Dendritic cell treated with granulocyte-macrophage colony-stimulating factor and Interleukin-4, amounts not matched to agents 40 ng/mL and 50 ng/mL, for 4 days (primary cell): Measurements from ENCODE around the gene CTNNB1.

ENCODE experiments used
- H3K27ac Mint-ChIP-seq: one replicate; pipeline ENCODE4 v1.8.0; 2022; ENCODE audit warnings: mild to moderate bottlenecking, mixed read lengths
- H3K27me3 Mint-ChIP-seq: one replicate; pipeline ENCODE4 v1.8.0; 2022; ENCODE audit warnings: mild to moderate bottlenecking, mixed read lengths
- H3K36me3 Mint-ChIP-seq: one replicate; pipeline ENCODE4 v1.8.0; 2022; ENCODE audit warnings: low read depth, mixed read lengths
- H3K4me1 Mint-ChIP-seq: one replicate; pipeline ENCODE4 v1.8.0; 2022; ENCODE audit warnings: low read depth, mixed read lengths
- H3K4me3 Mint-ChIP-seq: one replicate; pipeline ENCODE4 v1.8.0; 2022; ENCODE audit warnings: mild to moderate bottlenecking, moderate library complexity, mixed read lengths
- H3K9me3 Mint-ChIP-seq: one replicate; pipeline ENCODE4 v1.8.0; 2022; ENCODE audit warnings: mixed read lengths
- intact Hi-C: fragments of 100-400 bp; cut with micrococcal nuclease; formaldehyde crosslinking; loops from one replicate; pipeline ENCODE4 v1.15.0; 2022

The CTNNB1 gene

GRCh38 chr3:41216422-41216821 is 17.1 kb downstream of the CTNNB1 start:
- no peak overlapping the region for H3K27ac Mint-ChIP-seq
- H3K4me3 Mint-ChIP-seq, result no peak overlapping the region
- intact Hi-C loops, result no loop called here
- peaks cover 68% of the 10 kb centered on the region for H3K4me1 Mint-ChIP-seq
- no peaks in the 10 kb centered on the region for H3K27me3 Mint-ChIP-seq
- no peaks in the 10 kb centered on the region for H3K9me3 Mint-ChIP-seq
- peaks cover 8% of the 10 kb centered on the region for H3K36me3 Mint-ChIP-seq

GRCh38 chr3:41216993-41217392 is 17.7 kb downstream of the CTNNB1 start:
- Mint-ChIP-seq H3K27me3 (no peaks in the 10 kb centered on the region), H3K36me3 (peaks cover 2% of the 10 kb centered on the region), H3K4me3 (no peak overlapping the region), H3K4me1 (peaks cover 68% of the 10 kb centered on the region), H3K9me3 (no peaks in the 10 kb centered on the region), H3K27ac (no peak overlapping the region)
- intact Hi-C loops, result no loop called here

DNA sequence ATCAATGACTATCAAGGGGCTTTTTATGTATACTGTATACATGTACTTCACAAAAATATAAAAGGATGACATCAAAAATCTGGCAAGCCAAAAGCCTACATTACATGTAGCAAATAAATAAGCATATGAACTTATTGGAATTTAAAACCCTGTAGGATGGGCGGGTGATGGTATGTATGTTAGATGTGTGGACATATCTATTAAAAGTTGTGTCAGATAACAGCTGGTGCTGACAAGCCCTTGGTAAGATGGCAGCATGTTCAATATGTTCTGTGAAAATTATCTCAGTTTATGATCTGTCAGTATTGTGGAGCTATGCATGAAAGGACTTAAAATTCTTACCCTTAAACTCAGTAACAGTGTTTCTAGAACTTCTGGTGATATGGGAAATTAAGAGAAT is 20.1 kb downstream of the CTNNB1 start:
- Mint-ChIP-seq H3K9me3 (no peaks in the 10 kb centered on the region), H3K27ac (no peak overlapping the region), H3K36me3 (peaks cover 8% of the 10 kb centered on the region), H3K4me1 (peaks cover 54% of the 10 kb centered on the region), H3K27me3 (no peaks in the 10 kb centered on the region), H3K4me3 (no peak overlapping the region)
- intact Hi-C loops, result no loop called here

DNA sequence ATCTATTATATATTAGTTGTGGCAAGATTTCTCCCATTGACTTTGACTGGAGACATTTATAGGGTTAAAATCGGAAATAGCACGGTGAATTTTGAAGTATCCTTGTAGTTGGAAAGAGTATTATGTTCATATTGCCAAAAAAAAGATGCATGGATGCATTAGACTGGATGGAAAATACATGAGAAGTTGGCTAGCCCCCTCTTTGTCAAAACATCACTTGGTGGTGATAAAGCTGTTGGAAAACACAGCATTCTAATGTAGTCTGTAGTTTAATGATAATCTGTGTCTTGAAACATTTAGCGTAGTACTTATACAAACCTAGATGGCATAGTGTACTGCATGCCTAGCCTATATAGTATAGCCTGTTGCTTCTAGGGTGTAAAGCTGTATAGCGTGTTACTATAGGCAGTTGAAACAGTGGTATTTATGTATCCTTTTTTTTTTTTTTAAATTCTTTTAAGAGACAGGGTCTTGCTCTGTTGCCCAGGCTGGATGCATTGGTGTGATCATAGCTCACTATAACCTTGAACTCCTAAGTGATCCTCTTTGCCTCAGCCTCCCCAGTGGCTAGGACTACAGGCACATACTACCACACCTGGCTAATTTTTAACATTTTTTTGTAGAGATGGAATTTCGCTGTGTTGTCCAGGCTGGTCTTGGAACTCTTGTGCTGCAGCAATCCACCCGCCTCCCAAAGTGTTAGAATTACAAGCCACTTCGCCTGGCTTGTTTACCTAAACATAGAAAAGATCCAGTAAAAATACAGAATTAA is 21.8 kb downstream of the CTNNB1 start:
- Mint-ChIP-seq H3K4me1 (peaks cover 47% of the 10 kb centered on the region), H3K4me3 (no peak overlapping the region), H3K9me3 (no peaks in the 10 kb centered on the region), H3K27me3 (no peaks in the 10 kb centered on the region), H3K27ac (peak overlapping the region; percentile 22), H3K36me3 (peaks cover 25% of the 10 kb centered on the region)
- intact Hi-C loops, result no loop called here

DNA sequence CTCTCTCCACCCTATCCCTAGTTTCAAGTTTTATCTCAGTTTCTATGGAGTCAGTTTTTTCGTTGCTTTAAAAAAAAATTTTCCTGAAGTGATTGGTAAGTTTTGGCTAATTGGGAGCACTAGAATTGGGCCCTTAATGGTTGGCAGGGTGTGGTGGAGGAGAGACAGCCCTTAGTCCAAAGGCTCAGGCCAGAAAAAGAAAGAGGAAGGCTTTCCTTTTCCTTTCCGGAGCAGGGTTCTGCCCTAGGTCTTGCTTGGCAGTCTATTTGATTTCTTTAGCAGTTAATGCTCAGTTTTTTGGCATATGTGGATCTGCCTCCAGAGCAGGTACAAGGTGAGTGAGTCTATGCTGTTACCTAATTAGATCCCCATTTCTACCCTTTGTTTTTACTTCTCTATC is 22.7 kb downstream of the CTNNB1 start:
- Mint-ChIP-seq H3K27ac (peak overlapping the region; percentile 22), H3K4me1 (peaks cover 42% of the 10 kb centered on the region), H3K36me3 (peaks cover 34% of the 10 kb centered on the region), H3K4me3 (no peak overlapping the region), H3K9me3 (no peaks in the 10 kb centered on the region), H3K27me3 (no peaks in the 10 kb centered on the region)
- intact Hi-C loops, result no loop called here

DNA sequence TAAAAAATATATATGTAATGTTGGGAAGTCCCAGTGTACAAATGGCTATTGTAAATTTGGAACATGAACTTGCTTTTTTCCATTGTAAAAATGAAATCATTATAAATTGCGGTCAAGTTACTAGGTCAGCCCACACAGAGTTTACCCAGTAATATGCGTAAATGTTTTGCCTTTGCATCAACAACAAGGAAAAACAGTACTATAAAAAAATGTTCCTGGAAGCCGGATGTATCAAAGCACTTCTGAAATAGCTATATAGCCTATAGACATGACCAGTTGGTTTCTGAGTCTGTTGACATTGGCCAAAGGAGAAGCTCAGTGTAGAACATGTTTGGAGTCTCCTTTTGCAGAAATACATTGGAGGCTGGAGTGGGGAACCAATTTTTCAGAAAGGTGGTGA is 23.2 kb downstream of the CTNNB1 start:
- intact Hi-C loops, result no loop called here
- Mint-ChIP-seq H3K4me1 (peaks cover 40% of the 10 kb centered on the region), H3K36me3 (peaks cover 39% of the 10 kb centered on the region), H3K4me3 (no peak overlapping the region), H3K27ac (no peak overlapping the region), H3K9me3 (no peaks in the 10 kb centered on the region), H3K27me3 (no peaks in the 10 kb centered on the region)

- H3K36me3 Mint-ChIP-seq, result peaks cover 45% of the 10 kb centered on the region
- no peak overlapping the region for H3K4me3 Mint-ChIP-seq
- no peaks in the 10 kb centered on the region for H3K27me3 Mint-ChIP-seq
- H3K27ac Mint-ChIP-seq, result no peak overlapping the region
- H3K4me1 Mint-ChIP-seq, result peaks cover 35% of the 10 kb centered on the region
- H3K9me3 Mint-ChIP-seq, result no peaks in the 10 kb centered on the region
- intact Hi-C loops, result no loop called here
Observed at GRCh38 chr3:41223078-41223477, 23.8 kb downstream of the CTNNB1 start.

- Mint-ChIP-seq H3K4me1 (peaks cover 40% of the 10 kb centered on the region), H3K36me3 (peaks cover 51% of the 10 kb centered on the region), H3K4me3 (no peak overlapping the region), H3K27me3 (no peaks in the 10 kb centered on the region), H3K27ac (no peak overlapping the region), H3K9me3 (no peaks in the 10 kb centered on the region)
- intact Hi-C loops, result no loop called here
Observed at GRCh38 chr3:41223691-41224090, 24.4 kb downstream of the CTNNB1 start.

- Mint-ChIP-seq H3K27ac (no peak overlapping the region), H3K4me1 (peaks cover 35% of the 10 kb centered on the region), H3K27me3 (no peaks in the 10 kb centered on the region), H3K9me3 (no peaks in the 10 kb centered on the region), H3K4me3 (no peak overlapping the region), H3K36me3 (peaks cover 57% of the 10 kb centered on the region)
- intact Hi-C loops, result no loop called here
Observed at GRCh38 chr3:41224120-41224806, 25.0 kb downstream of the CTNNB1 start.

- H3K27ac Mint-ChIP-seq, result no peak overlapping the region
- intact Hi-C loops, result no loop called here
- peaks cover 100% of the 10 kb centered on the region for H3K36me3 Mint-ChIP-seq
- no peaks in the 10 kb centered on the region for H3K27me3 Mint-ChIP-seq
- no peak overlapping the region for H3K4me3 Mint-ChIP-seq
- H3K4me1 Mint-ChIP-seq, result no peaks in the 10 kb centered on the region
- no peaks in the 10 kb centered on the region for H3K9me3 Mint-ChIP-seq
Observed at GRCh38 chr3:41234823-41235721, 35.8 kb downstream of the CTNNB1 start.

DNA sequence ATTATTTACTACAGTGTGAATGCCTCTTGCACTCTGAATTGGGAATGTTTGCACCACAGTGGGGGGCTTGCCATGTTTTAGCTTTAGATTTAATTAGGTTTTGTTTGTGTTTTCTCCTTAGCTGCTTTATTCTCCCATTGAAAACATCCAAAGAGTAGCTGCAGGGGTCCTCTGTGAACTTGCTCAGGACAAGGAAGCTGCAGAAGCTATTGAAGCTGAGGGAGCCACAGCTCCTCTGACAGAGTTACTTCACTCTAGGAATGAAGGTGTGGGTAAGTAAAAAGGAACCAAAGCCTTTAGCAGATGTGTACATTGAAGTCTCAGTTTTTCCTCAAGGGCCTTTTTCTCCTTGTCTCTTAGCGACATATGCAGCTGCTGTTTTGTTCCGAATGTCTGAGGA is 36.9 kb downstream of the CTNNB1 start:
- Mint-ChIP-seq H3K27me3 (no peaks in the 10 kb centered on the region), H3K9me3 (no peaks in the 10 kb centered on the region), H3K27ac (no peak overlapping the region), H3K36me3 (peaks cover 100% of the 10 kb centered on the region), H3K4me1 (no peaks in the 10 kb centered on the region), H3K4me3 (no peak overlapping the region)
- intact Hi-C loops, result no loop called here

GRCh38 chr3:41237907-41238306 is 38.6 kb downstream of the CTNNB1 start:
- Mint-ChIP-seq H3K36me3 (peaks cover 100% of the 10 kb centered on the region), H3K27ac (no peak overlapping the region)
- intact Hi-C loops, result no loop called here

DNA sequence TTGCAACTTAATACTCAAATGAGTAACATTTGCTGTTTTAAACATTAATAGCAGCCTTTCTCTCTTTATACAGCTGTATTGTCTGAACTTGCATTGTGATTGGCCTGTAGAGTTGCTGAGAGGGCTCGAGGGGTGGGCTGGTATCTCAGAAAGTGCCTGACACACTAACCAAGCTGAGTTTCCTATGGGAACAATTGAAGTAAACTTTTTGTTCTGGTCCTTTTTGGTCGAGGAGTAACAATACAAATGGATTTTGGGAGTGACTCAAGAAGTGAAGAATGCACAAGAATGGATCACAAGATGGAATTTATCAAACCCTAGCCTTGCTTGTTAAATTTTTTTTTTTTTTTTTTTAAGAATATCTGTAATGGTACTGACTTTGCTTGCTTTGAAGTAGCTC is 40.3 kb downstream of the CTNNB1 start:
- no peak overlapping the region for H3K4me3 Mint-ChIP-seq
- H3K27me3 Mint-ChIP-seq, result no peaks in the 10 kb centered on the region
- H3K9me3 Mint-ChIP-seq, result no peaks in the 10 kb centered on the region
- intact Hi-C loops, result no loop called here
- no peak overlapping the region for H3K27ac Mint-ChIP-seq
- H3K4me1 Mint-ChIP-seq, result no peaks in the 10 kb centered on the region
- H3K36me3 Mint-ChIP-seq, result peaks cover 98% of the 10 kb centered on the region

More at GRCh38 chr3:41237907-41238306, 38.6 kb downstream of the CTNNB1 start:
- no peaks in the 10 kb centered on the region for H3K27me3 Mint-ChIP-seq
- no peaks in the 10 kb centered on the region for H3K9me3 Mint-ChIP-seq
- no peaks in the 10 kb centered on the region for H3K4me1 Mint-ChIP-seq
- no peak overlapping the region for H3K4me3 Mint-ChIP-seq

- no peak overlapping the region for H3K27ac Mint-ChIP-seq
- intact Hi-C loops, result no loop called here
- H3K36me3 Mint-ChIP-seq, result peaks cover 88% of the 10 kb centered on the region
- H3K4me3 Mint-ChIP-seq, result no peak overlapping the region
- H3K9me3 Mint-ChIP-seq, result no peaks in the 10 kb centered on the region
- H3K4me1 Mint-ChIP-seq, result no peaks in the 10 kb centered on the region
- no peaks in the 10 kb centered on the region for H3K27me3 Mint-ChIP-seq
Observed at GRCh38 chr3:41241161-41241560, 41.9 kb downstream of the CTNNB1 start.
